ENCODE data around the gene SLC5A10.

The SLC5A10 gene

GRCh38 chr17:18951941-18952842 lies at the start of gene SLC5A10:
SLC5A10 (plus strand) TSS chr17:18952165; CDS start chr17:18952206, 41 bp downstream.
- TF ChIP-seq EZH2phosphoT487 (IDR thresholded peaks at IDR 0.05; ENCODE audit: low read length) (no peak), CTCF (IDR thresholded peaks at IDR 0.05; ENCODE audit: low read length) (no peak), EZH2 (optimal IDR thresholded peaks at IDR 0.05; ENCODE audit: low read depth, low read length) (no peak)
- H3K4me2 ChIP-seq (ENCODE audit: low read depth, low read length): no peak within 1 kb of the TSS
- no peak within 1 kb of the TSS for H3K4me3 ChIP-seq (ENCODE audit: low read length)
- H3K79me2 ChIP-seq (ENCODE audit: low read length): no peaks in the 10 kb centered on the region
- no peaks in the 10 kb centered on the region for H3K36me3 ChIP-seq (replicated peaks; ENCODE audit: insufficient read depth, low read length)
- H2AFZ ChIP-seq (ENCODE audit: low read length): no peak within 1 kb of the TSS
- no peak within 1 kb of the TSS for H3K27ac ChIP-seq (ENCODE audit: low read length)
- DNase-seq: no peak
- no peak within 1 kb of the TSS for H3K9ac ChIP-seq (ENCODE audit: low read length)
- H3K9me2 ChIP-seq (replicated peaks; ENCODE audit: insufficient read depth, low read length): no peaks in the 10 kb centered on the region
- no peaks in the 10 kb centered on the region; the same call in 1 of the 2 replicates for H3K27me3 ChIP-seq (replicated peaks; ENCODE audit: insufficient read depth, low read length)
- no peaks in the 10 kb centered on the region for H3F3A ChIP-seq (ENCODE audit: insufficient read depth, low read length)
- H3K9me3 ChIP-seq (replicated peaks; ENCODE audit: insufficient read depth, low read length): no peaks in the 10 kb centered on the region
- H3K4me1 ChIP-seq (ENCODE audit: low read length): peaks cover 4% of the 10 kb centered on the region; the same call in 1 of the 2 replicates
- no peaks in the 10 kb centered on the region for H4K20me1 ChIP-seq (ENCODE audit: insufficient read depth, low read length)

- no peaks in the 10 kb centered on the region for H3K27me3 ChIP-seq (replicated peaks; ENCODE audit: insufficient read depth, low read length)
- H4K20me1 ChIP-seq (ENCODE audit: insufficient read depth, low read length): no peaks in the 10 kb centered on the region
- no peak overlapping the region for H3K27ac ChIP-seq (ENCODE audit: low read length)
- H3F3A ChIP-seq (ENCODE audit: insufficient read depth, low read length): no peaks in the 10 kb centered on the region
- no peaks in the 10 kb centered on the region for H3K79me2 ChIP-seq (ENCODE audit: low read length)
- no peak overlapping the region for H2AFZ ChIP-seq (ENCODE audit: low read length)
- H3K4me2 ChIP-seq (ENCODE audit: low read depth, low read length): no peak overlapping the region
- H3K9me2 ChIP-seq (replicated peaks; ENCODE audit: insufficient read depth, low read length): no peaks in the 10 kb centered on the region
- no peak overlapping the region for H3K9ac ChIP-seq (ENCODE audit: low read length)
- no peaks in the 10 kb centered on the region for H3K9me3 ChIP-seq (replicated peaks; ENCODE audit: insufficient read depth, low read length)
- H3K4me3 ChIP-seq (ENCODE audit: low read length): no peak overlapping the region
- no peak for TF ChIP-seq EZH2phosphoT487 (IDR thresholded peaks at IDR 0.05; ENCODE audit: low read length)
- no peak for TF ChIP-seq EZH2 (optimal IDR thresholded peaks at IDR 0.05; ENCODE audit: low read depth, low read length)
- TF ChIP-seq CTCF (IDR thresholded peaks at IDR 0.05; ENCODE audit: low read length): no peak
- H3K4me1 ChIP-seq (ENCODE audit: low read length): no peaks in the 10 kb centered on the region
- no peak for DNase-seq
- no peaks in the 10 kb centered on the region for H3K36me3 ChIP-seq (replicated peaks; ENCODE audit: insufficient read depth, low read length)
Observed at GRCh38 chr17:18904482-18904881, 47.5 kb upstream of the SLC5A10 start.

- Histone ChIP-seq H3K4me3 (ENCODE audit: low read length) (no peak overlapping the region), H3F3A (ENCODE audit: insufficient read depth, low read length) (no peaks in the 10 kb centered on the region), H3K9me3 (replicated peaks; ENCODE audit: insufficient read depth, low read length) (no peaks in the 10 kb centered on the region), H3K4me2 (ENCODE audit: low read depth, low read length) (no peak overlapping the region), H3K79me2 (ENCODE audit: low read length) (no peaks in the 10 kb centered on the region), H4K20me1 (ENCODE audit: insufficient read depth, low read length) (no peaks in the 10 kb centered on the region), H2AFZ (ENCODE audit: low read length) (no peak overlapping the region), H3K36me3 (replicated peaks; ENCODE audit: insufficient read depth, low read length) (no peaks in the 10 kb centered on the region), H3K9me2 (replicated peaks; ENCODE audit: insufficient read depth, low read length) (no peaks in the 10 kb centered on the region), H3K27me3 (replicated peaks; ENCODE audit: insufficient read depth, low read length) (no peaks in the 10 kb centered on the region), H3K27ac (ENCODE audit: low read length) (no peak overlapping the region), H3K9ac (ENCODE audit: low read length) (no peak overlapping the region), H3K4me1 (ENCODE audit: low read length) (no peaks in the 10 kb centered on the region)
- no peak for DNase-seq
- TF ChIP-seq CTCF (IDR thresholded peaks at IDR 0.05; ENCODE audit: low read length) (no peak), EZH2 (optimal IDR thresholded peaks at IDR 0.05; ENCODE audit: low read depth, low read length) (no peak), EZH2phosphoT487 (IDR thresholded peaks at IDR 0.05; ENCODE audit: low read length) (no peak)
Observed at GRCh38 chr17:18905226-18905625, 46.7 kb upstream of the SLC5A10 start.
